Naive thymus-derived CD4-positive, alpha-beta T cell (primary cell): Measurements from ENCODE around the gene DNAJA3. TPM values are rescaled to one million over a fixed set of nuclear protein-coding genes. Genes with fewer than 3 reads are reported as not detected.
A peak's percentile ranks its signal among the peaks of the same experiment; 100 is the strongest.

ENCODE experiments used
- ATAC-seq: fragments of 150-1000 bp; cut with Tn5 transposase; 2 replicates; pipeline ENCODE4 v1.10.0; 2021; ENCODE audit warnings: mild to moderate bottlenecking, moderate library complexity
- CTCF ChIA-PET: fragments of 350-600 bp; sonication (Branson Sonifier 250); formaldehyde crosslinking; loops from one replicate; lab custom pipeline; 2021; ENCODE audit warnings: antibody characterized with exemption; lab: Charles Lee
- POLR2A ChIA-PET: fragments of 350-600 bp; sonication (Branson Sonifier 250); formaldehyde crosslinking; loops from one replicate; lab custom pipeline; 2021; ENCODE audit warnings: antibody characterized with exemption, inconsistent platforms; lab: Charles Lee
- DNase-seq, 9 donors: peaks; one replicate each; pipeline versions ENCODE4 v3.0.0 to v3.0.0-alpha.2; 2020 to 2022; ENCODE audit warnings: mixed read lengths in 1 of 9
- H3K27ac ChIP-seq: one replicate; pipeline ENCODE4 v1.7.0; 2013; ENCODE audit warnings: mild to moderate bottlenecking, low read depth, low read length, moderate library complexity
- H3K27me3 ChIP-seq, 2 donors: one replicate each; pipeline ENCODE4 v1.7.0; 2013; ENCODE audit warnings: low read length in 2 of 2, mild to moderate bottlenecking in 2 of 2, moderate library complexity in 2 of 2; ENCODE audit not compliant: control insufficient read depth in 2 of 2, insufficient read depth in 2 of 2
- H3K36me3 ChIP-seq, 3 experiments: 1 replicate in 2 of 3; 2 replicates in 1 of 3; pipeline ENCODE4 v1.7.0; 2013; ENCODE audit warnings: low read length in 3 of 3, mild to moderate bottlenecking in 3 of 3, moderate library complexity in 1 of 3; ENCODE audit not compliant: insufficient read depth in 3 of 3, control insufficient read depth in 2 of 3
- H3K4me1 ChIP-seq, 2 donors: one replicate each; pipeline ENCODE4 v1.7.0; 2013; ENCODE audit warnings: low read length in 2 of 2, mild to moderate bottlenecking in 2 of 2, moderate library complexity in 1 of 2; ENCODE audit not compliant: control insufficient read depth in 2 of 2, insufficient read depth in 2 of 2
- H3K4me3 ChIP-seq: 2 replicates; pipeline ENCODE4 v1.7.0; 2013; ENCODE audit warnings: mild to moderate bottlenecking, low read length
- H3K9me3 ChIP-seq, 3 experiments: 1 replicate in 2 of 3; 2 replicates in 1 of 3; pipeline ENCODE4 v1.7.0; 2013; ENCODE audit warnings: low read length in 3 of 3; ENCODE audit not compliant: control insufficient read depth in 2 of 3
- H3K27ac Mint-ChIP-seq, 9 donors: one replicate each; pipeline ENCODE4 v1.8.0; 2020 to 2022; ENCODE audit warnings: mixed read lengths in 9 of 9, mild to moderate bottlenecking in 8 of 9, moderate library complexity in 5 of 9, inconsistent platforms in 2 of 9
- H3K27me3 Mint-ChIP-seq, 5 donors: one replicate each; pipeline ENCODE4 v1.8.0; 2021 to 2022; ENCODE audit warnings: mixed read lengths in 5 of 5, mild to moderate bottlenecking in 1 of 5
- H3K36me3 Mint-ChIP-seq, 5 donors: one replicate each; pipeline ENCODE4 v1.8.0; 2020 to 2022; ENCODE audit warnings: mixed read lengths in 5 of 5, mild to moderate bottlenecking in 3 of 5, inconsistent platforms in 1 of 5
- H3K4me1 Mint-ChIP-seq, 7 donors: one replicate each; pipeline ENCODE4 v1.8.0; 2020 to 2022; ENCODE audit warnings: mixed read lengths in 7 of 7, mild to moderate bottlenecking in 3 of 7, inconsistent platforms in 1 of 7
- H3K4me3 Mint-ChIP-seq, 10 donors: one replicate each; pipeline ENCODE4 v1.8.0; 2020 to 2022; ENCODE audit warnings: mild to moderate bottlenecking in 10 of 10, mixed read lengths in 10 of 10, moderate library complexity in 6 of 10, inconsistent platforms in 2 of 10
- H3K9me3 Mint-ChIP-seq, 11 donors: one replicate each; pipeline ENCODE4 v1.8.0; 2020 to 2022; ENCODE audit warnings: mixed read lengths in 11 of 11, mild to moderate bottlenecking in 4 of 11, inconsistent platforms in 1 of 11, moderate library complexity in 1 of 11
- intact Hi-C, 2 donors: fragments of 100-400 bp; cut with micrococcal nuclease; formaldehyde crosslinking; loops; one replicate each; pipeline ENCODE4 v1.15.1; 2023
- polyA plus RNA-seq, 2 donors: library from polyadenylated mRNA; unstranded; fragments of 300-500 nt; fragmentation: Illumina TruSeq; gene quantifications; one replicate each; pipeline ENCODE4 v1.2.3, GENCODE V29; 2021
- total RNA-seq, 6 experiments: library from RNA in 5 of 6; stranded (reverse) in 5 of 6; gene quantifications; 1 replicate in 5 of 6; 2 replicates in 1 of 6; pipeline ENCODE4 v1.2.3 and lab custom pipeline; 2021 to 2026

The DNAJA3 gene
- total and polyA plus RNA-seq, 7 experiments from 2014 or later = 33.6 to 79.8 (median 70.5) TPM

DNA sequence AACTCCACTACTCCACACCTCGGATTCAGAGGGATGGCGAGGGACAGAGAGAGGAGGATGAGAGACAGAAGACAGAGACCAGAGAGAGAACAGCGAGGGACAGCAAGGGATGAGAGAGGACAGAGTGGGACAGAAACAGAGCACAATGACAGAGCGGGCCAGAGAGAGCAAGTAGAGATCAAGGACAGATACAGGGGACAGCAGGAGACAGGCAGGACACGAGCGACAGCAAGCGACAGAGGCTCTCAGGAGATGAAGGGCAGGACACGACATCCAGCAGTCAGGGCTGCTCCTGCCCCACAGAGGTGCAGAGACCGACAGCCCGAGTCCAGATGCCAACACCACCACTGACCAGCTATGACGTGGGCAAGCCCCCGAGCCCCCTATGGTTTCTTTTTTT, 24.2 kb upstream of the DNAJA3 start:
- Histone ChIP-seq H3K27ac (no peak overlapping the region), H3K4me3 (no peak overlapping the region), H3K27me3 (no peaks in the 10 kb centered on the region), H3K36me3 (peaks cover 23 to 77% (median 32%) of the 10 kb centered on the region in 3 experiments), H3K9me3 (no peaks in the 10 kb centered on the region), H3K4me1 (no peaks in the 10 kb centered on the region)
- intact Hi-C loops = no loop called here
- H3K27ac Mint-ChIP-seq = peak overlapping the region in 5 of 9 donors; percentile 54 to 86 (median 67)
- ChIA-PET CTCF (interaction anchor here (0.8 to 1.9 kb wide), 4 partner anchors 9 to 184 kb away, joined by 3 to 7 read pairs (median 4); no protein-coding TSS in a partner anchor), POLR2A (interaction anchor here (1.0 to 3.5 kb wide), 2 partner anchors 9 to 13 kb away, joined by 3 to 19 read pairs; partner anchors contain the start of gene CORO7)
- peaks cover 7 to 28% (median 17%) of the 10 kb centered on the region in 5 donors for H3K36me3 Mint-ChIP-seq
- ATAC-seq (no peak), DNase-seq (no peak)
- no peaks in the 10 kb centered on the region for H3K27me3 Mint-ChIP-seq
- H3K9me3 Mint-ChIP-seq = peaks cover 0 to 14% (median 0%) of the 10 kb centered on the region in 11 donors
- peaks cover 9 to 29% (median 19%) of the 10 kb centered on the region in 7 donors for H3K4me1 Mint-ChIP-seq
- H3K4me3 Mint-ChIP-seq = no peak overlapping the region

DNA sequence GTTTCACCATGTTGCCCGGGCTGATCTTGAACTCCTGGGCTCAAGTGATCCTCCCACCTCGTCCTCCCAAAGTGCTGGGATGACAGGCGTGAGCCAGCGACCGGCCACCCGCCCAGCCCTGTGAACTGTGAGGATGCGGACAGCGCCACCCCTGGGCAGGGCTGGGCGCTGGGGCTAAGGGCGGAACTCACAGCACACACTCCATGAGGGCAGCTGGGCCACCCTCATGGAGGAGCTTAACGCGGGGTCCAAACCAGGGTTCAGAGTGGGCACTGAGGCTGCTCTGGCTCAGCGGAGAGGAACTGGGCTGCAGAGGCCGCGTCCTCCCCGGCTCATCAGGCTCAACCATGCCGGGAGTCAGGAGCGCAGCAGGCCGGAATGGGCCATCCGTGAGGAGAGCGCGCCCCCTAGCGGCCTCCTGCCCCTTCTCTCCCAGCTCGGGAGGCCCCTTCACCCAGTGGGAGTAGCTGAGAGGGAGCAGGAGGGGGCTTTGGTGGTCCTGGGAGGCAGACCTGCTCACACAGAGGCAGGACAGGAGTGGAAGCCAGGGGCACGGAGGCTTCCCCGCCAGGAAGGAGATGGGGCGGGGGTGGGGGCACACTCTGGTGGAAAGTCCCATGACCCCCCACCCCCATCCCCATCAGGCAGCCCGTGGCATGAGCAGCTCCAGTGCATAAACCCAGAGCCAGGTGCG, 23.1 kb upstream of the DNAJA3 start:
- ATAC-seq = peak; percentile 61
- POLR2A ChIA-PET = interaction anchor here (0.6 to 3.5 kb wide), 3 partner anchors 9 to 141 kb away, joined by 3 to 19 read pairs (median 3); partner anchors contain the start of gene CORO7
- H3K27me3 Mint-ChIP-seq = no peaks in the 10 kb centered on the region
- H3K9me3 ChIP-seq = no peaks in the 10 kb centered on the region
- H3K4me1 ChIP-seq = no peaks in the 10 kb centered on the region
- intact Hi-C loops = loop anchor here (1.0 to 2.0 kb wide), 4 partner anchors 14 to 114 kb away; partner anchors contain the start of gene CORO7 (in 1 of the 2)
- H3K27ac ChIP-seq = no peak overlapping the region
- H3K4me3 Mint-ChIP-seq = peak overlapping the region in 1 of 10 donors; percentile 13
- CTCF ChIA-PET = interaction anchor here (0.6 to 1.9 kb wide), 15 partner anchors 8 to 183 kb away, joined by 3 to 12 read pairs (median 4); partner anchors contain the start of gene CORO7
- no peak overlapping the region for H3K4me3 ChIP-seq
- peak in 8 of 9 donors; percentile 33 to 76 (median 64) for DNase-seq
- peaks cover 0 to 14% (median 0%) of the 10 kb centered on the region in 11 donors for H3K9me3 Mint-ChIP-seq
- H3K36me3 Mint-ChIP-seq = peaks cover 7 to 28% (median 17%) of the 10 kb centered on the region in 5 donors
- H3K27ac Mint-ChIP-seq = peak overlapping the region in 4 of 9 donors; percentile 14 to 66 (median 28)
- peaks cover 28 to 77% (median 43%) of the 10 kb centered on the region in 3 experiments for H3K36me3 ChIP-seq
- H3K27me3 ChIP-seq = no peaks in the 10 kb centered on the region
- peaks cover 9 to 29% (median 19%) of the 10 kb centered on the region in 7 donors for H3K4me1 Mint-ChIP-seq

DNA sequence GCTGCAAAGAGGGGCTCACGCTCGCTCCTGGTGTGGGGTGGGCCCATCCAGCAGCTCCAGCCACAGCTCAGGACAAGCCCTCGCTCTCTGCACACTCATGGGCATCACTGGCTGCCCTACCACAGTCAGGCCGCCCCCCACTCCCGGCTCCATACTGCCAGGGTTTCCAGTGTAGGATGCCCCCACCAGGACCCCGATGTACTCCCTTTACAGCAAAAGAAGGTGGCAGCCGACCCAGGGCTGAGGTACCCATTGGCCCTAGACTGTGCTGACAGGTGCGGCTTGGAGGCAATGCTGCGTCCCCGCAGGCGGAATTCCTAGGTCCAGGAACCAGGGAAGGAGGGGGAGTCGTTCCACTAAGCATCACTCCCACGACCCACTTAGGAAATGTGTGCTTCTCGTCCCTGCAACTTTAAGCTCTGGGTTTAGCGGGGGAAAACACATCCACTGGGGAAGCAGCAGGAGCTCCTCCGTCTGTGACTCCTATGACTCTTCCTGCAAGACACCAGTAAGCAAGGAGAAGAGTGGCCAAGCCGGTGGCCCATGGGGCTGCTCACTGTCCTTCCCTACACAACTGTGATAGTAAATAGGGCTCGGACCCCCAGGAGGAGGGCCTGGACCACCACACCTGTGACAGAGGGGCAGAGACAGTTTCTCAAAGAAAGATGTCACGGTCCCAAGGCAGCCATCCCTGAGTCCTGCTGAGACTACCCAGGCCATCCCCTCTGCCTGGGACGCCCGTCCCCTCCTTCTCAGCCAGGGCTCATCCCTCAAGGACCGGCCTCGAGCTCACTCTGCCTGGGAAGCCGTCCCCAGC, 22.3 kb upstream of the DNAJA3 start:
- Histone ChIP-seq H3K27ac (no peak overlapping the region), H3K4me3 (no peak overlapping the region), H3K27me3 (no peaks in the 10 kb centered on the region), H3K36me3 (peaks cover 31 to 80% (median 50%) of the 10 kb centered on the region in 3 experiments), H3K4me1 (no peaks in the 10 kb centered on the region), H3K9me3 (no peaks in the 10 kb centered on the region)
- POLR2A ChIA-PET = interaction anchor here (0.6 to 3.5 kb wide), 2 partner anchors 8 to 11 kb away, joined by 3 to 19 read pairs; partner anchors contain the start of gene CORO7
- Mint-ChIP-seq H3K27me3 (no peaks in the 10 kb centered on the region), H3K4me3 (no peak overlapping the region), H3K4me1 (peaks cover 9 to 29% (median 19%) of the 10 kb centered on the region in 7 donors), H3K27ac (peak overlapping the region in 3 of 9 donors; percentile 6 to 69 (median 28)), H3K9me3 (peaks cover 0 to 14% (median 0%) of the 10 kb centered on the region in 11 donors), H3K36me3 (peaks cover 7 to 28% (median 17%) of the 10 kb centered on the region in 5 donors)
- peak; percentile 0 for ATAC-seq
- intact Hi-C loops = loop anchor here in 1 of 2 donors (2.0 kb wide), 1 partner anchor 45 kb away; no protein-coding TSS in a partner anchor
- CTCF ChIA-PET = interaction anchor here (0.6 to 1.9 kb wide), 13 partner anchors 7 to 182 kb away, joined by 3 to 12 read pairs (median 4); partner anchors contain the start of gene CORO7
- DNase-seq = no peak

- ATAC-seq (peak; percentile 40), DNase-seq (peak in 6 of 9 donors; percentile 32 to 44 (median 40))
- H3K9me3 ChIP-seq = no peaks in the 10 kb centered on the region
- intact Hi-C loops = no loop called here
- H3K4me1 ChIP-seq = no peaks in the 10 kb centered on the region
- peaks cover 0 to 14% (median 0%) of the 10 kb centered on the region in 11 donors for H3K9me3 Mint-ChIP-seq
- no peaks in the 10 kb centered on the region for H3K27me3 Mint-ChIP-seq
- POLR2A ChIA-PET = interaction anchor here (0.6 to 3.5 kb wide), 2 partner anchors 10 to 89 kb away, joined by 3 to 19 read pairs; partner anchors contain the start of gene CORO7
- peaks cover 31 to 83% (median 50%) of the 10 kb centered on the region in 3 experiments for H3K36me3 ChIP-seq
- H3K4me3 ChIP-seq = no peak overlapping the region
- H3K27me3 ChIP-seq = no peaks in the 10 kb centered on the region
- H3K4me1 Mint-ChIP-seq = peaks cover 9 to 25% (median 19%) of the 10 kb centered on the region in 7 donors
- H3K4me3 Mint-ChIP-seq = peak overlapping the region in 5 of 10 donors; percentile 11 to 56 (median 24)
- H3K36me3 Mint-ChIP-seq = peaks cover 7 to 23% (median 16%) of the 10 kb centered on the region in 5 donors
- no peak overlapping the region for H3K27ac ChIP-seq
- peak overlapping the region in 6 of 9 donors; percentile 9 to 91 (median 75) for H3K27ac Mint-ChIP-seq
- CTCF ChIA-PET = interaction anchor here (0.7 to 1.8 kb wide), 3 partner anchors 10 to 118 kb away, joined by 3 to 6 read pairs (median 4); no protein-coding TSS in a partner anchor
These were observed 21.3 kb upstream of the DNAJA3 start for GRCh38 chr16:4404247-4404966.

DNA sequence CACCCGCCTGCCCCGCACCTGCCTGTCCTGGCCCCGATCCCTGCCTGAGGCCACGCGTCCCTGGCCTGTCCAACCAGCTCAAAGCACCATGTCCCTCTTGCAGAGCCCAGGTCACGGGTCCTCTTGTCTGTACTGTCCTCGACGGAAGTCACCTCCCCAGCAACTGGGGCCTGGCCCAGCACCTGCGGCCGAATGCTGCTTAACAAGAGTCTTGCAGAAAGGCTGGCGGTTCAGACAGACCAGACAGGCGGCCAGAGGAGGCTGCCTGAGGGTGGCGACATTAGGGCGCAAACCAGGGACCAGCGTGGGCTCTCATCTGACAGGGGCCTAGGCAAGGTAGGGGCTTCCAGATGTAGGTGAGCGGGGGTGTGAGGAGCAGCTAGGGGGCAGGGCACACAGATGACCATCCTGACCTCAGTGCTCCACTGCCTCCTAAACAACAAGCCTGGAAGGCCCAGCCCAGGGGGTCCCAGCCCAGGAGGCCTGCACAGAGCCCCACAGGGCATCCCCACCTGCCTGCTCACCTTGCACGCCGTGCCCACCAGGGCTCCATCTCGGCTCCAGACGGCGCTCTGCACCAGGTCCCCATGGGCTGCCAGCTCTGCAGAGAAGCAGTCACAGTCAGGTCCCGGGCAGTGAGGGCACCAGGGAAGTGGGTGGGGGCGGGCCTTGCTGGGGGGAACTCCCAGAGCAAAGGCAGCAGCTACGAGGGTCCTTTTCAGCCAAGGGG, 20.5 kb upstream of the DNAJA3 start:
- no peaks in the 10 kb centered on the region for H3K27me3 ChIP-seq
- Mint-ChIP-seq H3K9me3 (peaks cover 0 to 14% (median 0%) of the 10 kb centered on the region in 11 donors), H3K27ac (peak overlapping the region in 3 of 9 donors; percentile 78 to 93 (median 90)), H3K27me3 (no peaks in the 10 kb centered on the region), H3K4me3 (peak overlapping the region in 4 of 10 donors; percentile 11 to 56 (median 32)), H3K36me3 (peaks cover 3 to 23% (median 12%) of the 10 kb centered on the region in 5 donors), H3K4me1 (peaks cover 9 to 22% (median 19%) of the 10 kb centered on the region in 7 donors)
- intact Hi-C loops = no loop called here
- no peaks in the 10 kb centered on the region for H3K9me3 ChIP-seq
- DNase-seq = peak in 1 of 9 donors; percentile 20
- POLR2A ChIA-PET = interaction anchor here (0.6 to 3.5 kb wide), 2 partner anchors 9 to 89 kb away, joined by 3 to 19 read pairs; partner anchors contain the start of gene CORO7
- peaks cover 31 to 85% (median 50%) of the 10 kb centered on the region in 3 experiments for H3K36me3 ChIP-seq
- ATAC-seq = peak; percentile 1
- H3K27ac ChIP-seq = no peak overlapping the region
- CTCF ChIA-PET = no interaction called here
- H3K4me3 ChIP-seq = no peak overlapping the region
- H3K4me1 ChIP-seq = no peaks in the 10 kb centered on the region
